ENCODE results near the gene GPR55. TPM values are rescaled to one million over a fixed set of nuclear protein-coding genes. Genes with fewer than 3 reads are reported as not detected.
"Not testable (repeated sequence)": the region's sequence is repeated elsewhere in the genome, so short reads cannot be mapped to it uniquely, and the experiment has no call there.

The GPR55 gene
- total RNA-seq, 1 experiment from 2014 or later = not detected

- DNase-seq (ENCODE audit: low spot score) = no peak
Measured at GRCh38 chr2:230950874-230951339, 25.9 kb upstream of the GPR55 start.

GRCh38 chr2:230949966-230950873 lies 25.2 kb upstream of the GPR55 start:
- no peak for DNase-seq (ENCODE audit: low spot score)

- DNase-seq (ENCODE audit: low spot score) = no peak
Measured at GRCh38 chr2:230947908-230948365, 22.9 kb upstream of the GPR55 start.

- DNase-seq (ENCODE audit: low spot score) = no peak
Measured at GRCh38 chr2:230947235-230947576, 22.2 kb upstream of the GPR55 start.

GRCh38 chr2:230946429-230947234 lies 21.6 kb upstream of the GPR55 start:
- no peak for DNase-seq (ENCODE audit: low spot score)

- DNase-seq (ENCODE audit: low spot score) = no peak
Measured at GRCh38 chr2:230944757-230945372, 19.8 kb upstream of the GPR55 start.

- DNase-seq (ENCODE audit: low spot score) = no peak
Measured at GRCh38 chr2:230944123-230944653, 19.1 kb upstream of the GPR55 start.

GRCh38 chr2:230942920-230943896 lies 18.2 kb upstream of the GPR55 start:
- DNase-seq (ENCODE audit: low spot score) = no peak

GRCh38 chr2:230942371-230942770 lies 17.3 kb upstream of the GPR55 start:
- DNase-seq (ENCODE audit: low spot score) = no peak

- no peak for DNase-seq (ENCODE audit: low spot score)
Measured at GRCh38 chr2:230941202-230942180, 16.4 kb upstream of the GPR55 start.

GRCh38 chr2:230940471-230940815 lies 15.4 kb upstream of the GPR55 start:
- DNase-seq (ENCODE audit: low spot score) = no peak

GRCh38 chr2:230939691-230940470 lies 14.8 kb upstream of the GPR55 start:
- DNase-seq (ENCODE audit: low spot score) = no peak

GRCh38 chr2:230939066-230939591 lies 14.1 kb upstream of the GPR55 start:
- no peak for DNase-seq (ENCODE audit: low spot score)

- DNase-seq (ENCODE audit: low spot score) = no peak
Measured at GRCh38 chr2:230938516-230939065, 13.5 kb upstream of the GPR55 start.

GRCh38 chr2:230938098-230938497 lies 13.1 kb upstream of the GPR55 start:
- no peak for DNase-seq (ENCODE audit: low spot score)

- DNase-seq (ENCODE audit: low spot score) = no peak
Measured at GRCh38 chr2:230937362-230937761, 12.3 kb upstream of the GPR55 start.

GRCh38 chr2:230936243-230936642 lies 11.2 kb upstream of the GPR55 start:
- not testable (repeated sequence) for DNase-seq (ENCODE audit: low spot score)

- DNase-seq (ENCODE audit: low spot score) = no peak
Measured at GRCh38 chr2:230935130-230935430, 10.0 kb upstream of the GPR55 start.

All from HT-29 (cell line).